Ovary (tissue), 9 donors: Measurements from ENCODE around the gene EML6. TPM values are rescaled to one million over a fixed set of nuclear protein-coding genes. Genes with fewer than 3 reads are reported as not detected.

Experiments
- DNase-seq, 5 donors: peaks; one replicate each; pipeline ENCODE4 v3.0.0-alpha.2; 2019 to 2020
- H3K27ac ChIP-seq, 2 donors: fragments of 200-600 bp; one replicate each; pipeline versions ENCODE4 v1.5.1 to v1.8.0; 2019 to 2022
- H3K27me3 ChIP-seq: fragments of 200-600 bp; one replicate; pipeline ENCODE4 v1.8.0; 2022
- H3K36me3 ChIP-seq: fragments of 200-600 bp; sonication (generic); one replicate; pipeline ENCODE4 v1.5.1; 2019
- H3K4me1 ChIP-seq: one replicate; pipeline ENCODE4 v1.8.1; 2013; ENCODE audit warnings: mild to moderate bottlenecking, moderate library complexity; ENCODE audit not compliant: insufficient read depth
- H3K4me3 ChIP-seq: fragments of 200-600 bp; sonication (generic); one replicate; pipeline ENCODE4 v1.5.1; 2017
- H3K9me3 ChIP-seq, 2 donors: fragments of 200-600 bp in 1 of 2; sonication (generic) in 1 of 2; one replicate each; pipeline versions ENCODE4 v1.5.1 to v1.8.1; 2013 to 2019; ENCODE audit warnings: mild to moderate bottlenecking in 1 of 2, moderate library complexity in 1 of 2
- EP300 ChIP-seq: sonication (generic); formaldehyde crosslinking; IDR thresholded peaks from one replicate; pipeline ENCODE4 v1.6.1; 2017; ENCODE audit warnings: antibody characterized with exemption
- POLR2A ChIP-seq: fragments of 450-650 bp; IDR thresholded peaks from one replicate; pipeline ENCODE4 v1.6.1; 2017; ENCODE audit warnings: antibody characterized with exemption, mild to moderate bottlenecking, moderate library complexity
- WGBS, 3 donors: extraction: QIAGEN DNeasy Blood & Tissue Kit in 1 of 3; methylation state at CpG; one replicate each; pipeline versions ENCODE4 v1.1.5 to v1.1.7; 2013 to 2017; 5-methylcytosine and 5-hydroxymethylcytosine counted together
- intact Hi-C, 4 donors: fragments of 100-400 bp; cut with DNase I; formaldehyde crosslinking; loops; one replicate each; pipeline versions ENCODE4 v1.11.0 to v1.15.1; 2022 to 2023
- polyA plus RNA-seq, 2 donors: library from polyadenylated mRNA; stranded (reverse); fragments of 200-250 nt in 1 of 2; fragments of 350-450 nt in 1 of 2; fragmentation: Illumina TruSeq in 1 of 2; extraction: RNeasy Lipid Tissue Mini Kit (QIAGEN cat#74804) in 1 of 2; gene quantifications; one replicate each; pipeline ENCODE4 v1.2.3, GENCODE V29; 2013 to 2014
- small RNA-seq: library from RNA; depleted of rRNA; stranded (forward); fragments of <200 nt; gene quantifications from one replicate; pipeline ENCODE3, GENCODE V24; 2016
- total RNA-seq, 7 donors: library from RNA; depleted of rRNA in 2 of 7; stranded (reverse); fragments of >200 nt in 2 of 7; fragmentation: NEBNext Ultra II Directional in 3 of 7; extraction: Animal tissue kit (Norgen Biotek cat#: 25700) in 3 of 7; gene quantifications; one replicate each; pipeline versions ENCODE4 v1.1.0 to v1.2.4, GENCODE V29; 2016 to 2023
- TF ChIP-seq, protein P1 (sequence below), 3 donors: fragments of 450-650 bp in 2 of 3; fragments of 200-600 bp in 1 of 3; IDR thresholded peaks; one replicate each; pipeline versions ENCODE4 v1.5.1 to v1.8.0; 2016 to 2022; ENCODE audit warnings: antibody characterized with exemption in 3 of 3, mild to moderate bottlenecking in 1 of 3
- donor health status: DM: no; HTN: no; CAD: no; lungs with moderate emphysema.
- donor health status: DM: no; HTN: no; CAD: no.
- donor health status: Bipolar disorder and iron deficiency.
- donor health status: DM: yes; HTN: yes; CAD: no.
- donor health status: DM: no; HTN: no; CAD: no.
- donor health status: DM: yes; HTN: yes; CAD: no.

The EML6 gene
- total and polyA plus RNA-seq, 9 donors: 0.22 to 3.7 (median 0.48) TPM

DNA sequence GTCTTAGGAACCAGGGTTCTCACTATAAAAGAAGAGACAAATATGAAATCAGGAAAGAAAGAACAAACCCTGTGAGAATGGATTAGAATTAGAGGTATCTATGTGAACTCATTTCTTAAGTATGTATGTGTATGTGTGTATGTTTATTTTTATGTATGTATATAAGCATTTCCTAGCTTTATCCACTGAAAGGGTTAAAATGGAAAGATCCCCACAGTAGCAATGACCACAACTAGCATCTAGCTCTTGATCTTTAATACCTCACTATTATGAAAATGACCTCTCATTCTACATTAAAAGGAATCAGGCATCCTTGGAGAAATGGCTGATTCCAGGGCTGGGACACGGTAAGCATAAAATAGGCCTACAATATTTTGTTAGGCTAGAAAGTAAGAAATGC is 295.2 kb downstream of the EML6 start:
- intact Hi-C loops: no loop called here
- Histone ChIP-seq H3K27me3 (no peaks in the 10 kb centered on the region), H3K36me3 (no peaks in the 10 kb centered on the region), H3K4me1 (peaks cover 1% of the 10 kb centered on the region), H3K9me3 (no peaks in the 10 kb centered on the region), H3K27ac (no peak overlapping the region), H3K4me3 (no peak overlapping the region)
- 81 to 94% (median 90%) methylated on average over 1 of the region's 1 CpG for WGBS, 3 donors
- TF ChIP-seq, protein P1, sequence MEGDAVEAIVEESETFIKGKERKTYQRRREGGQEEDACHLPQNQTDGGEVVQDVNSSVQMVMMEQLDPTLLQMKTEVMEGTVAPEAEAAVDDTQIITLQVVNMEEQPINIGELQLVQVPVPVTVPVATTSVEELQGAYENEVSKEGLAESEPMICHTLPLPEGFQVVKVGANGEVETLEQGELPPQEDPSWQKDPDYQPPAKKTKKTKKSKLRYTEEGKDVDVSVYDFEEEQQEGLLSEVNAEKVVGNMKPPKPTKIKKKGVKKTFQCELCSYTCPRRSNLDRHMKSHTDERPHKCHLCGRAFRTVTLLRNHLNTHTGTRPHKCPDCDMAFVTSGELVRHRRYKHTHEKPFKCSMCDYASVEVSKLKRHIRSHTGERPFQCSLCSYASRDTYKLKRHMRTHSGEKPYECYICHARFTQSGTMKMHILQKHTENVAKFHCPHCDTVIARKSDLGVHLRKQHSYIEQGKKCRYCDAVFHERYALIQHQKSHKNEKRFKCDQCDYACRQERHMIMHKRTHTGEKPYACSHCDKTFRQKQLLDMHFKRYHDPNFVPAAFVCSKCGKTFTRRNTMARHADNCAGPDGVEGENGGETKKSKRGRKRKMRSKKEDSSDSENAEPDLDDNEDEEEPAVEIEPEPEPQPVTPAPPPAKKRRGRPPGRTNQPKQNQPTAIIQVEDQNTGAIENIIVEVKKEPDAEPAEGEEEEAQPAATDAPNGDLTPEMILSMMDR (IDR thresholded peaks at IDR 0.05): no peak
- TF ChIP-seq POLR2A (no peak), EP300 (no peak)
- no peak for DNase-seq

GRCh38 chr2:55019526-55020258 is 296.2 kb downstream of the EML6 start:
- intact Hi-C loops: no loop called here
- Histone ChIP-seq H3K9me3 (no peaks in the 10 kb centered on the region), H3K36me3 (no peaks in the 10 kb centered on the region), H3K4me1 (peaks cover 2% of the 10 kb centered on the region), H3K4me3 (no peak overlapping the region), H3K27ac (no peak overlapping the region), H3K27me3 (no peaks in the 10 kb centered on the region)
- WGBS, 3 donors: 87 to 91% (median 91%) methylated on average over 5 of the region's 5 CpGs
- no peak for DNase-seq
- TF ChIP-seq POLR2A (no peak), EP300 (no peak)
- TF ChIP-seq, protein P1 (IDR thresholded peaks at IDR 0.05): no peak

Small RNA genes lying within 50 kb of the gene (small RNA-seq; reads per million reads assigned to genes)
- gene RNU6-433P (not detected), gene RNU7-81P (not detected)
